Measurements from ENCODE around the gene TMEM151A. TPM values are rescaled to one million over a fixed set of nuclear protein-coding genes. Genes with fewer than 3 reads are reported as not detected.

TMEM151A gene
- total and polyA plus RNA-seq, 9 donors = 0.15 to 10.8 (median 0.24) TPM; not detected in 4

DNA sequence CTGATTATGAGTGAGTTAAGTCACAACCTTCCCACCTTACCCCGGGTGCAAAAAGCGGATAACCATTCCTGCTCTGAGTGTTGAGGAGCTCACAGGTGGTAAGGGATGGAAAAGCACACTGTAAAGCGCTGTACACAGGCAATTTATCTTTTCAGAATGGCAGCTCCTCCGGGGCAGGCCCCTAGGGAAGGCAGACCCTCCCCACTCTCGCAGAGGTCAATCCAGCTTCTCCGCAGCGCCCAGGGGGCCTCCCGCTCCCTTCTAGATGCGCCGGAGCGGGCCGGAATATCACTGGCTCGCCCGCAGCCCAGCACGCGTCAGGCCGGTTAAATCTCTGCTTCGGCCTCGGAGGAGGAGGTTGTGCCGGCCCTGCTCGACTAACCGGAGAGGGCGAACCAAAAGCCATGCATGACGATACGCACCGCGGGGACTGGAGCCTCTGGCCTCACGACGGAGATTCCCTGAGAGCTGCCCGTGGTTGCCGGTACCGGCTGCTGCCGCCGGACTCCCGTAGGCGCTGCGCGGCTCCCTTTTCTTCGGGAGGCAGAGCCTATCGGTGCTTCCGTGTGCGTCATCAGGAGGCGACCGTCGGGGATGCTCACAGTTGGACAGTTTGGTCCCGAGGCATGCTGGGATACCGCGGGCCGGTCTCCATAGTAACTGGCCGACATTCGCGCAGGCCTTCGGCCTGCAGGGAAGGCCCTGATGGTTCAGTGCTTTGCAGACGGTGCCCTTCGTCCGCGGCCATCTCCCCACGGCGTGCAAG, 53.0 kb downstream of the TMEM151A start, which contains the start of gene BRMS1:
Gene BRMS1 (minus strand): TSS at position 555 of the 766 bp plus-strand sequence. CDS start 2,870 bp downstream, outside the sequence.
- no peaks in the 10 kb centered on the region for H3K36me3 ChIP-seq
- peak; percentile 97 to 99 (median 98) for DNase-seq
- TF ChIP-seq EP300 (IDR thresholded peaks at IDR 0.05) (no peak), POLR2A (IDR thresholded peaks at IDR 0.05) (peak; percentile 71)
- TF ChIP-seq, protein P1, sequence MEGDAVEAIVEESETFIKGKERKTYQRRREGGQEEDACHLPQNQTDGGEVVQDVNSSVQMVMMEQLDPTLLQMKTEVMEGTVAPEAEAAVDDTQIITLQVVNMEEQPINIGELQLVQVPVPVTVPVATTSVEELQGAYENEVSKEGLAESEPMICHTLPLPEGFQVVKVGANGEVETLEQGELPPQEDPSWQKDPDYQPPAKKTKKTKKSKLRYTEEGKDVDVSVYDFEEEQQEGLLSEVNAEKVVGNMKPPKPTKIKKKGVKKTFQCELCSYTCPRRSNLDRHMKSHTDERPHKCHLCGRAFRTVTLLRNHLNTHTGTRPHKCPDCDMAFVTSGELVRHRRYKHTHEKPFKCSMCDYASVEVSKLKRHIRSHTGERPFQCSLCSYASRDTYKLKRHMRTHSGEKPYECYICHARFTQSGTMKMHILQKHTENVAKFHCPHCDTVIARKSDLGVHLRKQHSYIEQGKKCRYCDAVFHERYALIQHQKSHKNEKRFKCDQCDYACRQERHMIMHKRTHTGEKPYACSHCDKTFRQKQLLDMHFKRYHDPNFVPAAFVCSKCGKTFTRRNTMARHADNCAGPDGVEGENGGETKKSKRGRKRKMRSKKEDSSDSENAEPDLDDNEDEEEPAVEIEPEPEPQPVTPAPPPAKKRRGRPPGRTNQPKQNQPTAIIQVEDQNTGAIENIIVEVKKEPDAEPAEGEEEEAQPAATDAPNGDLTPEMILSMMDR (IDR thresholded peaks at IDR 0.05) = peak in 2 of 3 donors; percentile 20 to 40
- 0 to 1% (median 0%) methylated on average over 35 to 59 of the region's 59 CpGs for WGBS, 3 donors
- peak within 1 kb of the TSS in 1 of 2 donors; percentile 35 for H3K27ac ChIP-seq
- intact Hi-C loops (cut with DNase I) = no loop called here
- H3K4me1 ChIP-seq (ENCODE audit: insufficient read depth) = peaks cover 12% of the 10 kb centered on the region
- H3K9me3 ChIP-seq = no peaks in the 10 kb centered on the region
- no peaks in the 10 kb centered on the region for H3K27me3 ChIP-seq
- peak within 1 kb of the TSS; percentile 97 for H3K4me3 ChIP-seq

DNA sequence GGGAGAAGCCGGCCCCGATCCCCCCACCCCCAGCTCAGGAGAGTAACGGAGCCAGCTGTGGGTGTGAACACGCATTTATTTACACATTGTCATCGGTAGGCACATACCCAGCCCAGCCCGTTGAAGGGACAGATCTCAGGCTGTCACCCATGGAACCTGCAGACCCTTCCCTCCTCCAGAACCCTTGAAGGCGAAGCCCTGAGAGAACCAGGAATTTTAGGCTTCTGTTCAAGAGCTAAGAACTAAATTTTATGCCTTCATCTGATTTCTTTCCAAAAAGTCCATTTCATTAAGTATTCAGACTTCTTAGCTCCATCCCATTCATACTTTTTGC, 53.6 kb downstream of the TMEM151A start:
- peak overlapping the region in 1 of 2 donors; percentile 35 for H3K27ac ChIP-seq
- WGBS, 3 donors = 3 to 7% (median 3%) methylated on average over 7 of the region's 7 CpGs
- intact Hi-C loops (cut with DNase I) = no loop called here
- no peak for DNase-seq
- H3K4me1 ChIP-seq (ENCODE audit: insufficient read depth) = peaks cover 12% of the 10 kb centered on the region
- H3K9me3 ChIP-seq = no peaks in the 10 kb centered on the region
- peak overlapping the region; percentile 97 for H3K4me3 ChIP-seq
- H3K36me3 ChIP-seq = no peaks in the 10 kb centered on the region
- TF ChIP-seq EP300 (IDR thresholded peaks at IDR 0.05) (no peak), POLR2A (IDR thresholded peaks at IDR 0.05) (no peak)
- TF ChIP-seq, protein P1 (IDR thresholded peaks at IDR 0.05) = no peak
- no peaks in the 10 kb centered on the region for H3K27me3 ChIP-seq

Other genes starting within 250 kb of the TMEM151A start
- gene GAL3ST3, start 242.7 kb upstream of the TMEM151A start, total RNA-seq = 1 to 10 TPM in 1 of 7 donors, under 1 TPM in 3, not detected in 3; 0.20 to 3.3 (median 0.70) TPM
- gene GAL3ST3, start 242.7 kb upstream of the TMEM151A start, polyA plus RNA-seq = under 1 TPM in 1 of 2 donors, not detected in 1; 0.08 TPM
- gene SF3B2, start 239.5 kb upstream of the TMEM151A start, total RNA-seq = 100 to 1,000 TPM; 113 to 199 (median 189) TPM
- 100 to 1,000 TPM; 132 to 203 TPM for gene SF3B2, start 239.5 kb upstream of the TMEM151A start, polyA plus RNA-seq
- gene PACS1, start 221.6 kb upstream of the TMEM151A start, total RNA-seq = 10 to 100 TPM; 22.4 to 83.9 (median 73.9) TPM
- gene PACS1, start 221.6 kb upstream of the TMEM151A start, polyA plus RNA-seq = 10 to 100 TPM; 31.3 to 92.9 TPM
- 10 to 100 TPM; 15.7 to 47.8 (median 38.8) TPM for gene KLC2, start 34.2 kb upstream of the TMEM151A start, total RNA-seq
- 10 to 100 TPM in 1 of 2 donors, 1 to 10 TPM in 1; 4.6 to 19.4 TPM for gene KLC2, start 34.2 kb upstream of the TMEM151A start, polyA plus RNA-seq
- 100 to 1,000 TPM in 5 of 7 donors, 10 to 100 TPM in 2; 54.6 to 140 (median 119) TPM for gene RAB1B, start 23.3 kb upstream of the TMEM151A start, total RNA-seq
- gene RAB1B, start 23.3 kb upstream of the TMEM151A start, polyA plus RNA-seq = 100 to 1,000 TPM in 1 of 2 donors, 10 to 100 TPM in 1; 57.1 to 132 TPM
- gene CNIH2, start 13.7 kb upstream of the TMEM151A start, total RNA-seq = 1 to 10 TPM in 2 of 7 donors, under 1 TPM in 4, not detected in 1; 0.33 to 2.5 (median 0.85) TPM
- gene CNIH2, start 13.7 kb upstream of the TMEM151A start, polyA plus RNA-seq = under 1 TPM; 0.36 to 0.48 TPM
- gene YIF1A, start 2.8 kb upstream of the TMEM151A start, total RNA-seq = 10 to 100 TPM; 43.8 to 91.0 (median 67.5) TPM
- 10 to 100 TPM; 39.3 to 63.9 TPM for gene YIF1A, start 2.8 kb upstream of the TMEM151A start, polyA plus RNA-seq
- 10 to 100 TPM in 6 of 7 donors, 1 to 10 TPM in 1; 4.9 to 47.9 (median 19.9) TPM for gene CD248, start 25.1 kb downstream of the TMEM151A start, total RNA-seq
- 10 to 100 TPM in 1 of 2 donors, 1 to 10 TPM in 1; 6.3 to 17.2 TPM for gene CD248, start 25.1 kb downstream of the TMEM151A start, polyA plus RNA-seq
- gene RIN1, start 44.5 kb downstream of the TMEM151A start, total RNA-seq = 1 to 10 TPM; 1.8 to 9.5 (median 6.3) TPM
- 1 to 10 TPM in 1 of 2 donors, under 1 TPM in 1; 0.52 to 3.5 TPM for gene RIN1, start 44.5 kb downstream of the TMEM151A start, polyA plus RNA-seq
- gene BRMS1, start 53.2 kb downstream of the TMEM151A start, total RNA-seq = 10 to 100 TPM; 19.9 to 32.2 (median 23.4) TPM
- 10 to 100 TPM; 17.5 to 31.0 TPM for gene BRMS1, start 53.2 kb downstream of the TMEM151A start, polyA plus RNA-seq
- 10 to 100 TPM; 30.7 to 44.9 (median 37.8) TPM for gene B4GAT1, start 55.7 kb downstream of the TMEM151A start, total RNA-seq
- gene B4GAT1, start 55.7 kb downstream of the TMEM151A start, polyA plus RNA-seq = 10 to 100 TPM; 53.2 to 54.2 TPM
- gene SLC29A2, start 79.9 kb downstream of the TMEM151A start, total RNA-seq = 1 to 10 TPM in 4 of 7 donors, under 1 TPM in 3; 0.48 to 3.1 (median 1.3) TPM
- under 1 TPM; 0.70 to 0.71 TPM for gene SLC29A2, start 79.9 kb downstream of the TMEM151A start, polyA plus RNA-seq
- 1 to 10 TPM in 1 of 7 donors, under 1 TPM in 4, not detected in 2; 0.07 to 3.3 (median 0.36) TPM for gene NPAS4, start 129.1 kb downstream of the TMEM151A start, total RNA-seq
- under 1 TPM; 0.11 to 0.25 TPM for gene NPAS4, start 129.1 kb downstream of the TMEM151A start, polyA plus RNA-seq
- 10 to 100 TPM; 30.9 to 53.5 (median 44.1) TPM for gene MRPL11, start 147.0 kb downstream of the TMEM151A start, total RNA-seq
- 10 to 100 TPM; 38.9 to 41.4 TPM for gene MRPL11, start 147.0 kb downstream of the TMEM151A start, polyA plus RNA-seq
- 10 to 100 TPM; 13.9 to 29.6 (median 21.7) TPM for gene PELI3, start 175.0 kb downstream of the TMEM151A start, total RNA-seq
- 10 to 100 TPM in 1 of 2 donors, 1 to 10 TPM in 1; 7.6 to 18.5 TPM for gene PELI3, start 175.0 kb downstream of the TMEM151A start, polyA plus RNA-seq
- 10 to 100 TPM in 5 of 7 donors, 1 to 10 TPM in 2; 6.5 to 19.3 (median 13.1) TPM for gene DPP3, start 188.5 kb downstream of the TMEM151A start, total RNA-seq
- gene DPP3, start 188.5 kb downstream of the TMEM151A start, polyA plus RNA-seq = 1 to 10 TPM; 8.2 TPM
- gene BBS1, start 218.7 kb downstream of the TMEM151A start, total RNA-seq = 10 to 100 TPM; 54.7 to 78.3 (median 69.1) TPM
- gene BBS1, start 218.7 kb downstream of the TMEM151A start, polyA plus RNA-seq = 10 to 100 TPM; 33.8 to 41.6 TPM

Data from ovary (tissue), 9 donors.